Tongue (tissue), 2 donors: ENCODE measurements around the gene PCCA. TPM values are rescaled to one million over a fixed set of nuclear protein-coding genes. Genes with fewer than 3 reads are reported as not detected.
"Not testable (repeated sequence)": the region's sequence is repeated elsewhere in the genome, so short reads cannot be mapped to it uniquely, and the experiment has no call there.

Source experiments
- DNase-seq: peaks from one replicate; pipeline ENCODE4 v3.0.0-alpha.2; 2015
- total RNA-seq: library from RNA; depleted of rRNA; stranded (reverse); fragments of >200 nt; gene quantifications from one replicate; pipeline ENCODE4 v1.2.3, GENCODE V29; 2014

Gene PCCA
- total RNA-seq, 1 donor from 2014 or later, result 59.7 TPM

DNA sequence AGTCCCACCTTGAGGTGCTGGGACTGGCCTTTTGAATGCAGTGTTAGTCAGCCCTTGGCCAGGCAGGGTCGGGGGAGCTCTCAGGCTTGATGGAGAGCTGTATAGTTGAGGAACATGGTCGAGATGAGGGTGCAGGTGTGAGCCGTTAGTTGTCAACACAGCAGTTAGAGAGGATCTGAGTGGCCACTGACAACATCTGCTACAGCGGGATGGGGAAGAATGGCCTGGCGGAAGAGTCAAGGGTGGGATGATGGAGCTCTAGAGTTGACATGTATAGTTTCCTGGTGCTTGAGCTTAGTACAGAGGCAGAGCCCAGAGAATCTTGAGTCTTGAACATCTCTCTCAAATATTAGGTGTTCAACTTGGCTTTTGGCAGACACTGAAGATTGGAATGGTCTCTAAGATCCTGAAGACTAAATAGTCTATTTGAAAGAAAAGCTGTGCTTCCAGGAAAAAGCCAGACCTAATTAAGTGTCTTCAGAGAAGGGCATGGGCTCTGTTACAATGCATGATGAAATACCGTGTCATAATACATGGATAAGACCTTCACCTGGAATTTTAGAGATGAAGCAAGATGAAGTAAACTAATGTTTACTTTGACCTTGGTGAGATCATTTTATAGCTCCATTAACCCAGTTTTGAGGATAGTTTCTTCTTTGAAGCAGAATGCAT lies 9.7 kb downstream of the PCCA start:
- no peak for DNase-seq

DNA sequence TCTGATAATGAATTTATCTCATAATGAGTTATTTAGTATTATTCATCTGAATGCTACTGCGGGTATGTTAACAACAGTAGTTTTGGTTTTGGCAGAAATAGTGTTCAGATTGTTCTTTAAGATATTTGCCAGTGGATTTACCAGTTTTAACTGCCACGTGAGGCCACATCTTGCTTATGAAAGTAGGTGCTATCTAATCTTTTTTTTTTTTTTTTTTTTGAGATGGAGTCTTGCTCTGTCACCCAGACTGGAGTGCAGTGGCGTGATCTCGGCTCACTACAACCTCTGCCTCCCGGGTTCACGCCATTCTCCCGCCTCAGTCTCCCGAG lies 10.2 kb downstream of the PCCA start:
- DNase-seq, result not testable (repeated sequence)

DNA sequence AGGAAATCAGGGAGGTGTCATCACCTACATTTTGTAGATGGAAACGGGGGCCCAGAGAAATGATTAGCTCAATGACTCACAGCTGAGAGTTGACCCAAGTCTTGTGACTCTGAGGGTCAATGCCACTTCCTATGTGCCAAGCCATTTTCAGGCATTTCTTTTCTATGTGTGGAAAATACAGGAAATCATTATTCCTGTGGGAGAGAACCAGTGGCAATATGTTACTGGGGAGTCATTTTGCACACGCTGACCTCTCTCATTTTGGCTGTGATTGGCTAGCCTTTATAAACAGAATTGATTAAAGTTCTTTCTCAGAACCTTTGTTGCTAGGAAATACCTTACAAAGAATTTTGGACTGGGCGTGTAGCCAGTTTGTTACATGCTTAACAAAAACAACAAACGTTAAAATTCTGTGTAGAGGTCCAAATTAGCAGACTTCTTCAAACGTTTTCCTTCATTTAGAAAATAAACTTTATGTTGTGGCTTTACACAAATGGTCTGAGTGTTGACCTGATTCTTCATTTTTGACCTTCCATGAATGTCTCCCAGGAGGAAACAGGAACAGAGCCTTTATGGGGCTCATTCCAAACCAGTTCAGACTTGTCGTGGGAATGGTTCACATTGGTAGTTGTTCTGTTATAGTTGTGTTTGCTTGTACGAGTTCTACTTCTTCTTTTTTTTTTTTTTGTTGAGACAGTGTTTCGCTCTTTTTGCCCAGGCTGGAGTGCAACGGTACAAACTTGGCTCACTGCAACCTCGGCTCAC lies 11.4 kb downstream of the PCCA start:
- peak; percentile 66 for DNase-seq

DNA sequence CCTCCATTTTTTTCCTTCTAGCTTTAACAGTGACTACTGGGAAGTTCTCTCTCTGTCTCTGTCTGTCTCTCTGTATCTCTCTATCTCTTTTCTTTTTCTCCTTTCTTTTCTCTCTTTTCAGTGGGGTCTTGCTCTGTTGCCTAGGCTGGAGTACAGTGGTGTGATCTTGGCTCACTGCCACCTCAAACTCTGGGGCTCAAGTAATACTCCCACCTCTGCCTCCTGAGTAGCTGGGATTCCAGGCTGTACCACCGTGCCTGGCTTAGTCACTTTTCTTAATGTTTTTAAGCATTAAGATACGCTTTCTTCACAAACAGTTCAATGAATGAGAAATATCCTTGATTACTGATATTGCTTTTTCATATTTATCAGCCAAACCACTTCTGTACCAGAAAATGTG lies 13.1 kb downstream of the PCCA start:
- no peak for DNase-seq

DNA sequence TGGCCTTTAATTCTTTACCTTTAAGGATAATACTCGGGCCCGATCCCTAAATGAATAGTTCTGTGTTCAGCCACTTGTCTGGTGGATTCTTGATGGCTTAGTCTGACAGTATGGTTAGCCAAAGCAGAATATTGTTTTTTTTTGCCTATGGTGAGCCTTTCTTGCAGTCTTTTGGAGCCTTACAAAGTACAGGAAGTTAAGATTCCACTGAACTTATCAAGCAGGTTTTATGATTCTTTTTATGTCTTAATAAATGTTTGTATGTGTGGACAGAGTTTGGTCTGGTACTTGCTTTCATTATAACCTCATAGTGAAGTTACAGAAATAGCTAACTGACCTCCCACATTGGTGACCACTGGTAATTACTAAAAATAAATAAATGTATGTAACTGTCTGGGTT lies 17.1 kb downstream of the PCCA start:
- no peak for DNase-seq

DNA sequence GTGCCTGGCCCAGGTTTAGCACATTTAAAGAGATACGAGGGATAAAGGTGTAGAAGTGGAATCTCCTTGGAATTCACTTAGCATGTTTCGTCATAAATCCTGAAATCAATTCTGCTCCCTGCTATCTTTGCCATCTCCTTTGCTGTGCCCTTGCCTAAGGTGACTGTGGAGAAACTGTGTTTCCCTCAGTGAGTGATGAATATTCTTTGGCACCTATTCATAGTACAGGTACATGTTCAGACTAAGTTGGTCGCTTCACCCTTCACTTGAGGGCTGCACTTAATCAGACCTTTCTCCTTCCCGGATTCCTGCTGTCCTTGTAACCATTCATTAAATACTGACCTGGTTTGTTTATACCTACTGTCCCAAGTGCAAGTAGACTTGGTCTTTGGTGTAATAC lies 17.8 kb downstream of the PCCA start:
- no peak for DNase-seq

DNA sequence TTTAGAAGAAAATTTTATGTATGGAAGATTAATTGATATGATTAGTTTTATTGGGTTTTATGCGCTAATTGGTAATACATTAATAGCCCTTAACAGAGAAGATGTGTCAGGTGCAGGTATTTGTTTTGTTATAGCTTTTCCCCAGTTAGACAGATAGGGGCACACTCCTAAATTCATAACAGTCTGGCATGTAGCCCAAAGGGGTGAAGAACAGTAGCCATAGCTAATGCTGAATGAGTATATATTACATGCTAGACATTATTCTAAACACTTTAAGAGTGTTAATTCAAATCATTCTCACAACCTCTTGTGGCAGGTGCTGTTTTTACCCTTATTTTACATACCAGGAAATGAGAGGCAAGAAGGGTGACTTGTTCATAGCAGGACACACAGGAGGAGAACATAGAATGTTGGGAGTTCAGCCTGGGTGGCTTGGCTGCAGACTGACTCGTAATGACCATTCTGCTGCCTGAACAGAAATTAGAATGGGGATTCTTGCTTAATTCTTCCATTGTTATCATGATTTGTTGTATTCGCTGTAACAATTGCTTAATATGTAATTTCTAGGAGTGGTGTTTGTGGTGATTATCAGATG lies 20.1 kb downstream of the PCCA start:
- no peak for DNase-seq

DNA sequence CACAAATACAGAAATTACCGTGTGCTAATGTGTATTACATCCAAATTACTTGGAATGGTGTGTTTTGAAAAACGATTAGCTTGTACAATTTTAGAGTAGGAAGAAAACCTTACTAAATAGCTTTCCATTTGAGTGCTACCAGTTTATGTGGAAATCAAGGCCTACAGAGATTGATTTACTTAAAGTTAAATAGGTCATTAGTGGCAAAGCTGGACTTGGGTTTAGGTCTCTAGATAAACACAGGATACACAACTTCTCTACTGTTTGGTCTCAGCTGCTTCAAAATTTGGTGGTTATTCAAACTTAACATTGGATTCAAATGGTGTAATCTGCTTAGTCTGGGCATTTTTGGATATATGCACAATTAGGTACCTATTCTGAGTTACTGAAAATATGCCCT lies 21.4 kb downstream of the PCCA start:
- no peak for DNase-seq

DNA sequence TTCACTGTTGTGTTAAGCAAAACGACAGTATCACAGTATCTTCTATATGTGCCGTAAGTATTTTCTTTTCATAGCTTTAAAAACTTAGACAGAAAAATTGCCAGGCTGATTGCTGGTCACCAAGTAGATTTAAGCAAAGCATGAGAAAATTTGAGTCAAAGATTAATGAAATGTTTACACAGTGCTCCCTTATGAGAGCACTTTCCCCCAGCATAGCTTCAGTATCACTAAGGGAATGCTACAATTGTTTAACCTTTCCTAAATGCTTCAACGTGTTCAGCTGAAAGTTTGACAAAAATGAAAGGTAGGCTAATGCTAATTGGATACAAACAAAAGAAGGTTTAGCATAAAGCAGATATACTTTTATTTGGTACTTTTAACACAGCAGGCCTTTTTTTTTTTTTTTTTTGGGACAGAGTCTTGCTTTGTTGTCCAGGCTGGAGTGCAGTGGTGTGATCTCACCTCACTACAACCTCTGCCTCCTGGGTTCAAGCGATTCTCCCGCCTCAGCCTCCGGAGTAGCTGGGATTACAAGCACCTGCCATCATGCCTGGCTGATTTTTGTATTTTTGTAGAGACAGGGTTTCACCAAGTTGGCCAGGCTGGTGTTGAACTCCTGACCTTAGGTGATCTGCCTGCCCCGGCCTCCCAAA lies 23.4 kb downstream of the PCCA start:
- no peak for DNase-seq

DNA sequence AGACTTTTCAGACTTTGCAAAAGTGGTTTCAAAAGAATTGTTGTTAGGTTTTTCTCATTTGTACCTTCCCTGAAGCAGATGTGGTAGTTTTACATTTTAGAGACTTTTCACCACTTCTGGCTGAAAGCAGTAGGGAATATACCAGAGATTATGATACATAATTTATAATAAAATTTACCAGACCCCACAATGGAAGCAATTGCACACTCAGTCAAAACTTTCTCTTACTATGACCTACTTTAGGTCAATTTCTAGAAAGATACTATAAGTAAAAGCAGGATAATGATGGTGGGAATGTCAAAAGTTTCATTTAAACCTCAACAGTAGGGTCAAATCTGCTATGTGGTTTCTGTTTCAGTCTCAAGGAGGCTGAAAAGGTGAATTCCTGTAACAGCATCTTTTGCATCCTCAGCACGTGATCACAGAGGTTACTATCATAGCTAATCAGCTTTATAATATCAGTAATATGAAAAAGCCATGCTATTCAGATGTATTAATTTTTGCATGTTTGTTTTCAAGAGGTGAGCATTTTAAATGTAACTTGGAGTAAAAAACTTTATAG lies 26.9 kb downstream of the PCCA start:
- no peak for DNase-seq

DNA sequence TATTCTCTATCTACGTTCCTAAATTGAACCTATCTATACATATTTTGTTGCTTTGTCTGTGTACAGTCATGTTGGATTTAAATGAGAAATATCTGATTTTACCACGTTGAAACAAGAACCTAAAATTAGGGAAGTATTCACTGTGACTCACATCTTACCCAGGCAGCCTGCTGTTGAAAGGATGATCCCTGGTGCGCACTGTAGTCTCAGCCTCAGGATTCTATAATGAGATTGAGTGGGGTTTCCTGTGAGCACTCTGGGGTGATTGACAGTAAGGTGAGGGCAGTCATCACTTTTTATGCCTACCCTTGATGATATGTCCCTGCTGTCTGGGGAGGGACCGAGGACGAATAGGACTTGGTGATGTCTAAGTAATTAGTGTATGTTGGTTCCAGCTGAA lies 35.4 kb downstream of the PCCA start:
- DNase-seq, result no peak

DNA sequence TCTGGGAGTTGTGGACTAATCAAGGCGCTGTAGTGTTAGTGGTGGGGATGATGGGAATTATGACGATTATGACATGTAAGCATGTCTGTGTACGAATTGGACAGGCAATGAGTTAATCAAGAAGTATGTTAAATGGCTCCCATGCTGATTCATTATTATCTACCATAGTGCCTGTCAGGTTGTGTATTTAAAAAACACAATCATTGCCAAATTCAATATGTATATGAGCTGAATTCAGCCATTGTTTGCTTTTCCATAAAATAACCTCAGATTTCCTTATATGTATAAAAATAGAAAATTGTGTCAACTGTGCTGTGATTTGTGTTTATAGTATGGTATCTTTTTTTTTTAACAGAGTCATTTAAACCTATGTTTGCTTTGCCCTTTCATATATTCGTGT lies 37.1 kb downstream of the PCCA start:
- DNase-seq, result no peak

DNA sequence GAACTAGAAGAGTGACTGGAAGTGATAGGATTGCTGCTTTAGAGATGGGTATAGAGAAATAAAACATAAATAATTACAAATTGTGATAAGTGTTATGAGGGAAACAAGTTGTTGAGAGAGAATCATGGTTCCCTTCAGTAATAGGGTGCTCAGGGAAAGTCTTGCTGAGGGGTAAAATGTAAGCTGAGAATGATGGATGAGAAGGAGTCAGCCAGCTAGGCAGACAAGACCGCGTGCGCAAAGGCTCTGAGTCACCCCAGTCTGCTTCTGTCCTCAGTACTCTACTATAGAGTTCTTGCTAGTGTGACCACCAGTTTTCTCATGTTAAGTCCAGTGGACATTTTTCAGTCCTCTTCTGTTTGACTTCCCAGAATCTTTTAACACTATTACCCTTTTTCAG lies 39.5 kb downstream of the PCCA start:
- DNase-seq, result no peak

DNA sequence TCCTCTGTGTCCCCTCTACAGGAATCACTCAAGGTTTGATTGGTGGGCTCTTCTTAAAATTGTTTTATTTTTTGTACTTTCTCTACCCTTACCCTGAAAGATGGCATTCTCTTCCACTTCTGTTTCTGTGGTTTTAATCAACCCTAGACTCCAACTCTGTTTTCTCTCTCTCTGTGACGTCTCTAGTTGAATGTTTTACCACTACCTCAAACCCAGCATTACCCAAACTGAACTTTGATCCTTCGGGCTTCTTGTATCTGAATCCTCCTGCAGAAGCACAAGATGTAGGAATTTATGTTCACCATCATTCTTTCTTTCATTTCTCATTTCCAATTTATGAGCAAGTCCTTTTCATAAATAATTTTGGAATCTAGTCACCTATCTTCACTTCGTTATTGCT lies 39.9 kb downstream of the PCCA start:
- DNase-seq, result no peak

DNA sequence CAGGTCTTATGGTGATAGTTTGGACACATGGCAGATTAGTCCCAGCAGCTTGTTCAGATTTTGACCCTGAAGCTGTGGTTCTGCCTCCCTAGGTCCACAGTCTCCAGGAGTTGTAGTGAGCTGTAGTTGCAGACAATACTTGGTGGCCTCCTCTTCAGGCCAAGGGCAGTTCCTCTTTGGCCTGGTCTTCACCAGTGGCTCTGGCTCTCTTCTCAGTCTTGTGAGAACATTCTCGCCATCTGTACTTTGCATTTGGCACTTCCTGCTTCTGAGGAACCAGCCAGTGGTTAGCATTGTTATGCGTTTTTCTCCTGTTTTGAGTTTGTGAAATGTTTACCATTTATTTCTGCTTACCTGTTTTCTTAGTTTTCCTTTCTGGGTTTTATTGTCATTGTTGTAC lies 40.7 kb downstream of the PCCA start:
- no peak for DNase-seq

DNA sequence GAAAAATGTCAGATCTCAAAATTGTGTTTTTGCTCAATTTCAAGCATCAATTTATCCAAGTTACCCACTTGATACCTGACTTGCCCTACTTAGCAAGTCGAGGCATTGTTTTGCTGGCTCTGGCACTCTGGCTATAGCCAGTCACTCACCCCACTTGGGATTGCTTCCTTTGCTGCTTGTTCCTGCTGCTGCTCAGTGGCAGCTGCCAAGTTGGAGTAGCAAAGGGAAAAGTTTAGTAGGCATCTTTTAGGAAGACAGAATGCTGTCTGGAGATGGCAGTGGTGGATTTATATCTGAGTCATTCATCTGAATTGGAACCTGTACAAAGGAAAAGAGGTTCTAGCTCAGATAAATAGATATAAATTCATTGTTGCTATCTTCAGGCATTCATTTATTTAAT lies 41.2 kb downstream of the PCCA start:
- peak; percentile 25 for DNase-seq

DNA sequence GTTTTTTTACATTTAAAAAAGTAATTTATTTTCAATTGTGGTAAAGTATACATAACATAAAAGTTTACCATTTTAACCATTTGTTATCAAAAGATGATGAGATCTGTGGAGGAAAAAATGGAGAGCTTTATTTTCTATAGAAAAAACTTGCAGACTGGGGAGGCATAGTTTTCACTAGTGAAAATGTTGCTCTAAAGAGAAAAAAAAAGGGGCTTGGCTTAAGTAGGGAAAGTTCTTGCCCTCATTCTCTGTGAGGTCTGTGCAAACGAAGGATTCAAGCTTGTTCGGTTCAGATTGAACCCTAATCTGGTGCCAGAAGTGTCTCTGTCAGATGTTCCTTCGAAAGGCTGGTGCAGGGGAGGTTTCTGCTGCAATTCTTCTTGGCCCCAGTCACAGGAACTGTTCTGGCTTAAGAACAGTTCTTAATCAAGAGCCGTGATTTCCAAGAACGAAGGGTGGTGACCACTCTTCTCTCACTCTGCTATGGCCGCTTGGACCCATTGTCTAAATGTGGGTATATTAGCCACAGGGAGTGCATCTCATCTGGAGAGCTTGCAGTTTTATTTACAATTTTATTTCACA lies 42.1 kb downstream of the PCCA start:
- DNase-seq, result no peak

DNA sequence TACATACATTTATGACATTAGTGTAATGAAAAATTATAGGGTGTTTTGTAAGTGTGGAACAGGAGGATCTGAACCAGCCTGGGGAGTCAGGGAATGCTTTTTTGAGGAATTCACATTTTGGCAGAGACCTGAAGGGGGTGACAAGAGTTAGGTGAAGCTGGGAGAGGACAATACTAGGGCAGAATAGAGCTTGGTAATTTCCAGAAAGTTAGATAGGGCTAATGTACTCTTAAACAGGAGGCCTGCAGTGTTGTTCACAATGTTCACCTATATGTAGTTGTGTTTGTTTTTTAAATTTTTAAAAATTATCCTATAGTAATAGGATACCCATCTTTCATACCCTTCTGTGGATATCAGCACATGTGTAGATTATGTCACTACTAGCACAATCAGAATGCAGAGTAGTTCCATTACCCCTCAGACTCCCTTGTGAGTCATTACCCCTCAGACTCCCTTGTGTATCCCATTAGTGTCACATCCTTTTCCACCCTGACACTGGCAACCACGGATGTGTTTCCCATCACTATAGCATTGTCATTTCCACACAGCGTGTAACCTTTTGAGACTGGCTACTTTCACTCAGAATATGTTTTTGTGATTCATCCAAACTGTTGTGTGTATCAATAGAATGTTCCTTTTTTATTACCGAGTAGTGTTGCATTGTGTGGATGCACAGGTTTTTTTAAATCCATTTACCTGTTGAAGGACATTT lies 43.1 kb downstream of the PCCA start:
- no peak for DNase-seq

DNA sequence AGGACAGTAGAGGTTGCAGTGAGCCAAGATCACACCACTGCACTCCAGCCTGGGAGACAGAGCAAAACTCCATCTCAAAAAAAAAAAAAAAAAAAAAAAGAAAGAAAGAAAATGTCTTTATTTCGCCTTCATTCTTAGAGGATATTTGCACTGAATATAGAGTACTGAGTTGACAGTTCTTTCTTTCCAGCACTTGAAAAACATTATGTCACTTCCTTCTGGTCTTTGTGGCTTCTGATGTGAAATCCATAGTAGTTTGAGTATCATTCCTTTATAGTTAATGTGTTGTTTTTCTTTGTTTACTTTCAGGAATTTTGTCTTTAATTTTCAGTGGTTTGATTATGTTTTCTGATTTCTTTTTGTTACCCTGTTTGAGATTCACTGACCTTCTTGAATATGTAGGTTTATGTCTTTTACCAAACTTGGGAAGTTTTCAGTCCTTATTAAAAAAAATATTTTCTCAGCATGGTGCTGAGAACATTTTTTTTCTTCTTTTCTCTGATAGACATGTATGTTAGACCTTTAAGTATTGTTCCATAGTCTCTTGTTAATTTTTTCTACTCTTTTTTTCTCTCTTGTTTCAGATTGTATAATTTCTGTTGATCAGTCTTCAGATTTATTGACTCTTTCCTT lies 50.1 kb downstream of the PCCA start:
- no peak for DNase-seq

DNA sequence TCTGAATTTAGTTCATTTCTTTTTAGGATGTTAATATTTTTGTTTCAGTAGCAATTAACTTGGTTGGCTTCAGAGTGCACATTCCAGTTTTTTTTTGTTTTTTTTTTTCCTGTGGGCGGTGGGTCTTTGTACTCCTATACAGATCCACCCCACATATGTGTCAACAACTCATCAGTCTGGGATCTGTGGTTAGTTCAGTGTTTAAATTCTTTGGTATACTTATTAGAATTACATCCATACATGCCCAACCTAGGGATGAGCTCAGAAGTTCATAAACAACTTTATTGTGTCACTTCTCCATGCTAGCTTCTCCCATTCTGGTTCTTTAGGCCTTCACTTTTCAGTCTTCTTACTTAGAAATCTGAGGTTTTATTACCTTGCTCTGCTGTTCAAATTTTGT lies 50.9 kb downstream of the PCCA start:
- no peak for DNase-seq

DNA sequence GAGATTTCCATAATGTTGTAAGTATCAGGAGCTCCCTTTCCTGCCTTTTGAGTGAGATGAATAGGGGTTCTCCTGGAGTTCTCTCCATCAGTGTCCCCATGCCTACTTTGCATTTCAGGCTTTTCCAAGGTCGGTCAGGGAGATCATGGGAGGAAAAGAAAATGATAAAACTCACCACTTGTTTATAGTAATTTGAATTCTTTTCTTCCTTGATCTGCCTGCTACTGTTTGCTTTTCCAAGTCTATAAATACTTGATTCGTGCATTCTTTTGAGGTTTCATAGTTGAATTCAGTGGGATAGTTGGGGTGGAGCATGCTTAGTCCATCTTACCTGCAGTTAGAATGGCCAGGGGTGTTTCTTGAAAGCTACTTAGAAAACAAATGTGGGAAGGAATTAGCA lies 51.5 kb downstream of the PCCA start:
- no peak for DNase-seq
